ENCODE data around the gene CDK2. TPM values are rescaled to one million over a fixed set of nuclear protein-coding genes. Genes with fewer than 3 reads are reported as not detected.

The CDK2 gene
- total and polyA plus RNA-seq, 9 of the 15 experiments (the other 6 are each of a cell fraction or from before 2014, with no cell fraction given), result 17.4 to 213 (median 109) TPM

DNA sequence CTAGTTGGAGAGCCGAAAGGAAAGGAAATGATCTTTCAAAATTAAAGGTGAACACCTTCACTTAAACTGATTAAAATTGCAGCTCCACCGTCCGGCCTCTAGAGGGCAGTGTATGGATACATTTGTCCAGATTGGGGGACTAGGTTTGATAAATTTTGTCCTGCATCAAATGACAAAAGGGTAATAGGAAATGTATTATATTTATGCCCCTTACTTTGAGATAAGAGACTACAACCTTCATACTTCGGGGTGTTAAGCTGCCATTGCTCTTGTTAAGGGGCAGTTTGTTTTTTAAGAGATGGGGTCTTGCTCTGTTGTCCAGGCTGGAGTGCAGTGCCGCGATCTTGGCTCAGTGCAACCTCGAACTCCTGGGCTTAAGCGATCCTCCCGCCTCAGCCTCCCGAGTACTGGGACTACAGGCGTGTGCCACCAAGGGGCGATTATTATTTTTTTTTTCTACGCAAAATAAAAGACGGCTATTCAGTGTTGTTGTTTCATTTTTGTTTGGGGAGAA is 29.6 kb downstream of the CDK2 start (continued):
- TF ChIP-seq, protein P1, sequence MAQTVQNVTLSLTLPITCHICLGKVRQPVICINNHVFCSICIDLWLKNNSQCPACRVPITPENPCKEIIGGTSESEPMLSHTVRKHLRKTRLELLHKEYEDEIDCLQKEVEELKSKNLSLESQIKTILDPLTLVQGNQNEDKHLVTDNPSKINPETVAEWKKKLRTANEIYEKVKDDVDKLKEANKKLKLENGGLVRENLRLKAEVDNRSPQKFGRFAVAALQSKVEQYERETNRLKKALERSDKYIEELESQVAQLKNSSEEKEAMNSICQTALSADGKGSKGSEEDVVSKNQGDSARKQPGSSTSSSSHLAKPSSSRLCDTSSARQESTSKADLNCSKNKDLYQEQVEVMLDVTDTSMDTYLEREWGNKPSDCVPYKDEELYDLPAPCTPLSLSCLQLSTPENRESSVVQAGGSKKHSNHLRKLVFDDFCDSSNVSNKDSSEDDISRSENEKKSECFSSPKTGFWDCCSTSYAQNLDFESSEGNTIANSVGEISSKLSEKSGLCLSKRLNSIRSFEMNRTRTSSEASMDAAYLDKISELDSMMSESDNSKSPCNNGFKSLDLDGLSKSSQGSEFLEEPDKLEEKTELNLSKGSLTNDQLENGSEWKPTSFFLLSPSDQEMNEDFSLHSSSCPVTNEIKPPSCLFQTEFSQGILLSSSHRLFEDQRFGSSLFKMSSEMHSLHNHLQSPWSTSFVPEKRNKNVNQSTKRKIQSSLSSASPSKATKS (CRISPR knock-in tag; IDR thresholded peaks at IDR 0.05), result no peak
- TF ChIP-seq ELF2 (CRISPR knock-in tag; IDR thresholded peaks at IDR 0.05) (no peak), TOE1 (IDR thresholded peaks at IDR 0.05; ENCODE audit: borderline replicate concordance) (0 out of 2 replicates have a peak, but pooled peaks have one; percentile 23), TOE1 (CRISPR knock-in tag; IDR thresholded peaks at IDR 0.05; ENCODE audit: borderline replicate concordance, low read depth) (no peak), ZNF165 (CRISPR knock-in tag; IDR thresholded peaks at IDR 0.05; ENCODE audit: borderline replicate concordance) (no peak), BRD9 (IDR thresholded peaks at IDR 0.05; ENCODE audit: low read depth, partially characterized antibody) (peak; percentile 60), ZNF239 (CRISPR knock-in tag; IDR thresholded peaks at IDR 0.05) (no peak), PCBP2 (IDR thresholded peaks at IDR 0.05; ENCODE audit: low read depth, low read length, poor library complexity, severe bottlenecking) (no peak), NONO (IDR thresholded peaks at IDR 0.05; ENCODE audit: low read depth in 2 of 2, low read length in 1 of 2) (no peak), ZNF583 (CRISPR knock-in tag; IDR thresholded peaks at IDR 0.05) (no peak)
- TF ChIP-seq, protein P2, sequence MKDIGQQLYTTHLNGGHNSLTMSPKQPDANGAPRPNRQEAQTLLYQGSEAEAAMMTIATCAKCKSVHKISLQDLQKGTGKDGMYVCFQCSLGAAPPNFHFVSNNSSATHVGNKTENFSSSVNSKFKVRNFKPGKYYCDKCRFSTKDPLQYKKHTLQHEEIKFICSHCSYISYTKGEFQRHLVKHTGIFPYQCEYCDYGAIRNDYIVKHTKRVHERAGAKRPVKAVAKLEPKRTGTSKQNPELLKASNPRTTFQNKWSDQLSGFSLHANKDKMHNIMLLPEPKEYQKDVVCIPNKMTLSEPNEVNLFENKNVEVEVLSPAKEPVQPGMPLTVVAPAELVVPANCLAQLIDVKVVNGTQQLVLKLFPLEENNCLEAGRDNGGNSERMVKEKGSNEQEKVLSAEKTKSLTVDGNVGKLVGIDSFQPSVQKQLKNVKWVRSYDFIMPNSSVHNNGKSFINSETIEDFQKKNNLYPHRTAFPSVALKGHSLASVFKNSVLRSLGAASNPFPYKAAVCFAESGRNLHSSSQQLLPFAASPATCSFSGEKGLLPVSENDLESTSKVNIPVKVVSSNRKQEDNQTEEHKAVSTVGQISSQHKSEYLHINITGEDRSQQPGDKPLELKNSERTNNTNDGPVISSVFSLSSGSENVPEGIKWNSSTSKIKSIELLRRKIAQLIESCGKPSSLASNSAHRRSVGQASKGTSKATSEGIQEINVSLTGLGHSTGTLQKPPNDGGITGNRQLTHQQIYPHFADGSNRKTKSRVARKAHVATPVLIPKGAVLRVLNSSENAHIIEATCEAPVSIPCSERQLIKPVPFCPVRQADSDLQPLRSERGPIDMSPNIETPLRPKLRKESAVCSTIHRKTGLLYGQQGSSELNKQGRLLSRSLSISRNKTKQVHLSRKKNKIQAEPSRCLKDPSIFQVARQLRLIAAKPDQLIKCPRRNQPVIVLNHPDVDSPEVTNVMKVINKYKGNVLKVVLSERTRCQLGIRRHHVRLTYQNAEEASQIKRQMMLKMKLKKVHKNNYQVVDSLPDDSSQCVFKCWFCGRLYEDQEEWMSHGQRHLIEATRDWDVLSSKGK (CRISPR knock-in tag; IDR thresholded peaks at IDR 0.05), result no peak
- TF ChIP-seq, protein P3, sequence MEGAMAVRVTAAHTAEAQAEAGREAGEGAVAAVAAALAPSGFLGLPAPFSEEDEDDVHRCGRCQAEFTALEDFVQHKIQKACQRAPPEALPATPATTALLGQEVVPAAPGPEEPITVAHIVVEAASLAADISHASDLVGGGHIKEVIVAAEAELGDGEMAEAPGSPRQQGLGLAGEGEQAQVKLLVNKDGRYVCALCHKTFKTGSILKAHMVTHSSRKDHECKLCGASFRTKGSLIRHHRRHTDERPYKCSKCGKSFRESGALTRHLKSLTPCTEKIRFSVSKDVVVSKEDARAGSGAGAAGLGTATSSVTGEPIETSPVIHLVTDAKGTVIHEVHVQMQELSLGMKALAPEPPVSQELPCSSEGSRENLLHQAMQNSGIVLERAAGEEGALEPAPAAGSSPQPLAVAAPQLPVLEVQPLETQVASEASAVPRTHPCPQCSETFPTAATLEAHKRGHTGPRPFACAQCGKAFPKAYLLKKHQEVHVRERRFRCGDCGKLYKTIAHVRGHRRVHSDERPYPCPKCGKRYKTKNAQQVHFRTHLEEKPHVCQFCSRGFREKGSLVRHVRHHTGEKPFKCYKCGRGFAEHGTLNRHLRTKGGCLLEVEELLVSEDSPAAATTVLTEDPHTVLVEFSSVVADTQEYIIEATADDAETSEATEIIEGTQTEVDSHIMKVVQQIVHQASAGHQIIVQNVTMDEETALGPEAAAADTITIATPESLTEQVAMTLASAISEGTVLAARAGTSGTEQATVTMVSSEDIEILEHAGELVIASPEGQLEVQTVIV (CRISPR knock-in tag; IDR thresholded peaks at IDR 0.05; ENCODE audit: borderline replicate concordance), result no peak
- TF ChIP-seq, protein P4, sequence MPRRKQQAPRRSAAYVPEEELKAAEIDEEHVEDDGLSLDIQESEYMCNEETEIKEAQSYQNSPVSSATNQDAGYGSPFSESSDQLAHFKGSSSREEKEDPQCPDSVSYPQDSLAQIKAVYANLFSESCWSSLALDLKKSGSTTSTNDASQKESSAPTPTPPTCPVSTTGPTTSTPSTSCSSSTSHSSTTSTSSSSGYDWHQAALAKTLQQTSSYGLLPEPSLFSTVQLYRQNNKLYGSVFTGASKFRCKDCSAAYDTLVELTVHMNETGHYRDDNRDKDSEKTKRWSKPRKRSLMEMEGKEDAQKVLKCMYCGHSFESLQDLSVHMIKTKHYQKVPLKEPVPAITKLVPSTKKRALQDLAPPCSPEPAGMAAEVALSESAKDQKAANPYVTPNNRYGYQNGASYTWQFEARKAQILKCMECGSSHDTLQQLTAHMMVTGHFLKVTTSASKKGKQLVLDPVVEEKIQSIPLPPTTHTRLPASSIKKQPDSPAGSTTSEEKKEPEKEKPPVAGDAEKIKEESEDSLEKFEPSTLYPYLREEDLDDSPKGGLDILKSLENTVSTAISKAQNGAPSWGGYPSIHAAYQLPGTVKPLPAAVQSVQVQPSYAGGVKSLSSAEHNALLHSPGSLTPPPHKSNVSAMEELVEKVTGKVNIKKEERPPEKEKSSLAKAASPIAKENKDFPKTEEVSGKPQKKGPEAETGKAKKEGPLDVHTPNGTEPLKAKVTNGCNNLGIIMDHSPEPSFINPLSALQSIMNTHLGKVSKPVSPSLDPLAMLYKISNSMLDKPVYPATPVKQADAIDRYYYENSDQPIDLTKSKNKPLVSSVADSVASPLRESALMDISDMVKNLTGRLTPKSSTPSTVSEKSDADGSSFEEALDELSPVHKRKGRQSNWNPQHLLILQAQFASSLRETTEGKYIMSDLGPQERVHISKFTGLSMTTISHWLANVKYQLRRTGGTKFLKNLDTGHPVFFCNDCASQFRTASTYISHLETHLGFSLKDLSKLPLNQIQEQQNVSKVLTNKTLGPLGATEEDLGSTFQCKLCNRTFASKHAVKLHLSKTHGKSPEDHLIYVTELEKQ (CRISPR knock-in tag; IDR thresholded peaks at IDR 0.05), result no peak
